ENCODE data around the gene GTF2A1L. TPM values are rescaled to one million over a fixed set of nuclear protein-coding genes. Genes with fewer than 3 reads are reported as not detected.

The GTF2A1L gene
- total RNA-seq, 2 donors from 2014 or later = not detected

Other genes with a start within 250 kb of the GTF2A1L start
- gene PPP1R21, start 177.1 kb upstream of the GTF2A1L start, total RNA-seq = 10 to 100 TPM; 23.3 to 27.2 TPM
- gene STON1, start 87.7 kb upstream of the GTF2A1L start, total RNA-seq = 1 to 10 TPM; 1.9 to 2.8 TPM
- gene LHCGR, start 137.9 kb downstream of the GTF2A1L start, total RNA-seq = not detected